HG02870 (cell line): Measurements from ENCODE around the gene DGCR2.
"Not testable (repeated sequence)": the region's sequence is repeated elsewhere in the genome, so short reads cannot be mapped to it uniquely, and the experiment has no call there.

Experiments
- ATAC-seq: cut with Tn5 transposase; IDR thresholded peaks from one replicate; pipeline ENCODE4 v1.9.1; 2021; ENCODE audit warnings: mild to moderate bottlenecking, moderate library complexity; ENCODE audit not compliant: unreplicated experiment

Gene DGCR2

DNA sequence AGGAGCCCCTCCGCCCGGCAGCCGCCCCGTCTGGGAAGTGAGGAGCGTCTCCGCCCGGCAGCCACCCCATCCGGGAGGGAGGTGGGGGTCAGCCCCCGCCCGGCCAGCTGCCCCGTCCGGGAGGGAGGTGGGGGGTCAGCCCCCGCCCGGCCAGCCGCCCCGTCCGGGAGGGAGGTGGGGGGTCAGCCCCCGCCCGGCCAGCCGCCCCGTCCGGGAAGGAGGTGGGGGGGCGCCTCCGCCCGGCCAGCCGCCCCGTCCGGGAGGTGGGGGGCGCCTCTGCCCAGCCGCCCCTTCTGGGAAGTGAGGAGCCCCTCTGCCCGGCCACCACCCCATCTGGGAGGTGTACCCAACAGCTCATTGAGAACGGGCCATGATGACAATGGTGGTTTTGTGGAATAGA lies 37.6 kb downstream of the DGCR2 start:
- ATAC-seq = not testable (repeated sequence)

DNA sequence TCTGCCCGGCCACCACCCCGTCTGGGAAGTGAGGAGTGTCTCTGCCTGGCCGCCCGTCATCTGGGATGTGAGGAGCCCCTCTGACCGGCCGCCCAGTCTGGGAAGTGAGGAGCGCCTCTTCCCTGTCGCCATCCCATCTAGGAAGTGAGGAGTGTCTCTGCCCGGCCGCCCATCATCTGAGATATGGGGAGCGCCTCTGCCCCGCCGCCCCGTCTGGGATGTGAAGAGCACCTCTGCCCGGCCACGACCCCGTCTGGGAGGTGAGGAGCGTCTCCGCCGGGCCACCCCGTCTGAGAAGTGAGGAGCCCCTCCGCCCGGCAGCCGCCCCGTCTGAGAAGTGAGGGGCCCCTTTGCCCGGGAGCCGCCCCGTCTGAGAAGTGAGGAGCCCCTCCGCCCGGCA lies 38.1 kb downstream of the DGCR2 start:
- not testable (repeated sequence) for ATAC-seq

DNA sequence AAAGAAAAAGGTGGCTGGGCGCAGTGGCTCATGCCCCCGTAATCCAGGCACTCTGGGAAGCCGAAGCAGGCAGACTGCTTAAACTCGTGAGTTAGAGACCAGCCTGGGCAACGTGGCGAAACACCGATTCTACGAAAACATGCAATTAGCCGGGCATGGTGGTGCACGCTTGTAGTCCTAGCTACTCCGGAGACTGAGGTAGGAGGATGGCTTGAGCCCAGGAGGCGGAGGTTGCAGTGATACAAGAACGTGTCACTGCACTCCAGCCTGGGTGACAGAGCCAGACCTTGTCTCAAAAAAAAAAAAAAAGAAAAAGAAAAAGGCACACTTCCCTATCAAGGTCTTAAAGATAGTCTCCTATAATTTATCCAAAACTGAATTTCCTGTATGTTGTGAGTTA lies 39.4 kb downstream of the DGCR2 start:
- no peak for ATAC-seq

DNA sequence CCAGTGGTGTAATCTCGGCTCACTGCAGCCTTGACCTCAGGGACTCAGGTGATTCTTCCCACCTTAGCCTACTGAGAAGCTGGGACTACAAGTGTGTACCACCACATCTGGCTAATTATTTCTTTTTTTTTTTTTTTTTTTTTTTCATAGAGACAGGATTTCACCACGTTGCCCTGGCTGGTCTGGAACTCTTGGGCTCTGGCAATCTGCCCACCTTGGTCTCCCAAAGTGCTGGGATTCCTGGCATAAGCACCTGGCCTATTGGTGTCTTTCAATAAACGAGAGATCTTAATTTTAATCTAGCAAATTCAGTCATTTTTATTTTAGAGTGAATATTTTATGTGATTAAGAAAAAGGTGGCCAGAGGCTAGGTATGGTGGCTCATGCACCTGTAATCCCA lies 40.1 kb downstream of the DGCR2 start:
- no peak for ATAC-seq

DNA sequence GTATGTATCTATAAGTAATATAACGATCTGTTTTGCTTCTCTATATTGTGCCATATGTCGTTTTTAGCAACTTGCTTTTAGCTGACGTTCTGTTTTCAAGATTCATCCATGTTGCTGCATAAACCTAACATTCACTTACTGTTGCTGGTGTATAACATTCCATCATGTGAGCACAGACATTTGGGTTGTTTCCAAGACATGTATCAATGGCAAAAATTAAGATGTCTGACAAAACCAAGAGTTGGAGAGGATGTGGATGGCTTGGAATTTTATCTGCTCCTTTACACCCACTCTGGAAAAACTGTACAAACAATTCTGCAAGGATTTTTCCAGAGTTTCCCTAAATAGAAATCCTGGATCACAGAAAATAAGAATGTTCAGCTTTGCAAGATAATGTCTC lies 40.9 kb downstream of the DGCR2 start:
- no peak for ATAC-seq

DNA sequence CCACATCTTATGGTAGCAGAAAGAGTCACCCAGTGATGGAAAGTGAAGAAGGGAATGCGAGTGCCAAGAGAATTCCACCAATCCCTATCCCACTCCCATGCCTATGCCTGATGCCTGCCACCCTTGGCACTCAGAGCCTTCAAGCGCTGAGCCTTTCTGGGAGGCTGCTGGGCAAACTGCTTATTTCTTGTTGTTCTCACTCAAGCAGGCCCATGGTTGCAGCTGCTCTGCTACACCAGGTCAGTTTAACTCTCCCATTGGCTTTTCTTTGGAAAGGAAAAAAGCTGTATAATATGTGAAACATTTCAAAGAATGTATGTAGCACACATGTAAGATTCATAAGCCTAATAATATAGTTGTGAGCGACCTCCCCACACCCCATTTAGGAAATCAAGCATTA lies 41.4 kb downstream of the DGCR2 start:
- no peak for ATAC-seq

DNA sequence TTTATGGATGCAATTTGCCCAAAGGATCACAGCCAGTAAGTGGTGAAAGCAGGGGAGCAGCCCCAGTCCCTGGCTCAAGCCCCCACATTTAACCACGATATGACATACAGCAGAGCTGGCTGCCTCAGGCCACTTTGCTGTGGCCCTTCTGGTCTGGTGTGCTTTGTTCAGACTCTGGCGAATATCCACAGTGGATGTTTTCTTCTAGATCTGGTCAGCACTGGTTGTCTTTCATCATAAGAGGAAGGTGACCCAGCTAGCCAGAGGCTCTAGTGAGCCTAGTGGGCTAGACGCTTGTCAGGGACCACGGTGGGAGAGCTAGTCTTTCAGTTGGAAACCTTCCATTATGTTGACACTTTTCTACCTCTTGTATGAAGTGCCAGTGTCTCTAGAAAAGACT lies 42.5 kb downstream of the DGCR2 start:
- no peak for ATAC-seq

DNA sequence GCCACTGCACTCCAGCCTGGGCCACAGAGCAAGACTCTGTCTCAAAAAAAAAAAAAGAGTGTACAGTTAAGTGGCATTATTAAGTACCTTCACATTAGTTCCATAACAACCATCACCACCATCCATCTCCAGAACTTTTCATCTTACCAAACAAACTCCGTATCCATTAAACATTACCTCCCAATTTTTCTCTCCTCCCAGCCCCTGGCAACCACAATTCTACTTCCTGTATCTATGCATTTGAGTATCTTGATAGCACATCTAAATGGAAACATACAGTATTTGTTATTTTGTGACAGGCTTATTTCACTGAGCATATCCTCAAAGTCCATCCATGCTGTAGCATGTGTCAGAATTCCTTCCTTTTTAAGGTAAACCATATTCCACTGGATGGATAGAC lies 46.8 kb downstream of the DGCR2 start:
- ATAC-seq = no peak

DNA sequence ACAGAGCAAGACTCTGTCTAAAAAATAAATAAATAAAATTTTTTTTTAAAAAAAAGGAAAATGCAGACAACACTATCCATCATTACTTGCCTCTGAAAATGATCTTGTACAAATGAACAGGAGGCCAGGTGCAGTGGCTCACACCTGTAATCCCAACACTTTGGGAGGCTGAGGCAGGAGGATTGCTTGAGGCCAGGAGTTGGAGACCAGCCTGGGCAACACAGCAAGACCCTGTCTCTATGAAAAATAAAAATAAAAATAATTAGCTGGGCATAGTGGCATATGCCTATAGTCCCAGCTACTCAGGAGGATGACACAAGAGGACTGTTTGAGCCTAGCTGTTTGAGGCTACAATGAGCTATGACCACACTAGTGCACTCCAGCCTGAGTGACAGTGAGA lies 49.4 kb downstream of the DGCR2 start:
- ATAC-seq = not testable (repeated sequence)

DNA sequence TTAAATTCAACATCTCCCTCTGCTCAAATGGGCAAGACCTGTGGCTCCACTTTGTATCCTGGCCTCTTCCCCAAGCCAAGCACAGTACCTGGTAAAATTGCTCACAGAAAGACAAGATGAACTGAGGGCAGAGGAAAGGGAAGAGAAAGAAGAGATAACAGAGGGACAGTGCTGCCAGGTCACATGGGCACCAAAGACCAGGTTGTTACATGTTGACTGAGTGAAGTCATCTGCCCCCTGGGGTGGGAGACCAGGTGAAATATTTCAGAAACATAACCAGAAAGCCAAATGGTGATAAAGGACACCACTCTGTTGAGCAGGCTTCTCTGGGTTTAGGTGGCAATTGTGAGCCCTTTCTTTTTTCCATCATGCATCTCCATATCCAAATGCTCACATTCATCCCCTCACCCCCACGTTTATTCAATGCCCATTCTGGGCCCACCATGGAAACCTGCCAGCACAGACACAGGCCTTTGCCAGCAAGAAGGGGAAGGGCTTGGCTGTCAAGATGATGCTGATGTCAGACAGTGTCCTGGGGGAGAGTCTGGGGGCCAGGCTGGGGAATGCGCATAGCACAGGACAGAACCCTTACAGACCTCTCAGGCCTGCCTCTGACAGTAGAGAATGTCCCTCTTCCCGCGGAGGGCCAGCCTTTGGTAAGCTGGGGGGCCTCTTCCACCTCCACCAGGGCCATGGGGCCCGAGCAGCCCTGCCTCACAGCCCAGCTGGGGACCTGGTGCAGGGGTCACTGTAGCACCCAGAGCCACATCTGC lies 51.6 kb downstream of the DGCR2 start:
- ATAC-seq = no peak

DNA sequence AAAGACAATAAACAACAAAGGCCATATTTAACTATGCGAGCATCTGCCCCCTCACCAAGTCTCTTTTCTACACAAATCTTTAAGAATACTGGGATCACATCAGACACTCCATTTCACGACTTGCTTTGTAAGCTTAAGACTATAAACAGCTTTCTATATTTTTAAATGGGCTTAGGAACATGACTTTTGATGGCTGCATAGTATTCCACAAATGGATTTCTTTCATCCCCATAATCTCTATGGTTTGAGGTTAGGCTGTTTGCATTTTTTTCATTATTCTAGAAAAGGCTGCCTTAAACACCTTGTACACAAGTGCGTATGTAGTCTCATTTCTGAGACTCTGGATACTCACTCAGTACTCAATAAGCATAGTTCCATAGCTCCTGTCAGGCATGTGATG lies 52.8 kb downstream of the DGCR2 start:
- ATAC-seq = no peak

DNA sequence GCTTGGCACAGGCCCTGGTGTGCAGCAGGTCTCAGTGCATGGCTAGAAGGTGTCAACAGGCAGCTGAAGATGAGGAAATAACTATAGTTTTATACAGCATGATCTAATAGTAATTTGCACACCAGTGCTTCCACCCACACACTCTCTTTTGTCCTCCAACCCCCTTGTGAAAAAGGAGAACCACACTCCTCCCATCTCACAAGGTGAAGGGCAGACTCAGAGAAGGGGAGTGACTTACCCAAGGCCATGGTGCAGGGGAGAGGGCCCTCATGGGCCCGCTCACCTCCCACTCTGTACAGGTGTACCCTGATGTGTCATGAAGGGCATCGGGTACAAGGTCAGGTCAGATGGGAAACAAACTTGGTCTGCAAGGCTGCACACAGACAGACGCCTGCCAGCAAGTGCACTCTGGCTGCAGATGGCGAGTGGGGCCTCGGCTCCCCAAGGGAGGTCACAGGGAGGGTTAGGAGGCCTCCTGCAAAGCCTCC lies 53.4 kb downstream of the DGCR2 start:
- ATAC-seq = no peak

DNA sequence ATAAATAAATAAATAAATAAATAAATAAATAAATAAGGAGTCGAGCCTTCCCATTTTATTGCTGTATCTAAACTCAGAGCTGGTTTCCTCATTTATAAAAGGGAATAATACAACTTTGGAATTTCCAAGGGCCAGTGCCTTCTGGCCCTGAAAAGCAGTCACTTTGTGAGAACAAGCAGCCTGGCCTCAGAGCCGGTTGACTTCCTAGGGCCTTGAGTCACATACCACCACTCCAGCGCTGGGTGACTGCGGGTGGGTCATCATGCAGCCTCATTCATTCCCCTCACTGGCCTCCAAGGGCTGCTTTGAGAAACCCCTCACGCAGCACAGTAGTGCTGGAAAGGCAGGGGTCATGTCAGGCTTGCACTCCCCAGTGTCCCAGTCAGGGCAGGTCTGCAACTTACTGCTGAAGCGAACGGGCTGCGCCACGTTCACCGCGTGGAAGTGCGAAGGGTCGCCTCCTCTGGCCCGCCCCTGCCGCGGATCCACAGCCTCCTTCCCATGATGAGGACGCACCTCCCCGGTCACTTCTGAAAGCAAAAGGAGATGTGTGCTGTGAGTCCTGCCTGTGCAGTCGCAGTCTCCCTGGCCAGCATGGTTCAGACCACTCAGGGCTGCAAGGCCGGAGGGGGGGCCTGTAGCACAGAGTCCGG lies 54.4 kb downstream of the DGCR2 start:
- no peak for ATAC-seq

DNA sequence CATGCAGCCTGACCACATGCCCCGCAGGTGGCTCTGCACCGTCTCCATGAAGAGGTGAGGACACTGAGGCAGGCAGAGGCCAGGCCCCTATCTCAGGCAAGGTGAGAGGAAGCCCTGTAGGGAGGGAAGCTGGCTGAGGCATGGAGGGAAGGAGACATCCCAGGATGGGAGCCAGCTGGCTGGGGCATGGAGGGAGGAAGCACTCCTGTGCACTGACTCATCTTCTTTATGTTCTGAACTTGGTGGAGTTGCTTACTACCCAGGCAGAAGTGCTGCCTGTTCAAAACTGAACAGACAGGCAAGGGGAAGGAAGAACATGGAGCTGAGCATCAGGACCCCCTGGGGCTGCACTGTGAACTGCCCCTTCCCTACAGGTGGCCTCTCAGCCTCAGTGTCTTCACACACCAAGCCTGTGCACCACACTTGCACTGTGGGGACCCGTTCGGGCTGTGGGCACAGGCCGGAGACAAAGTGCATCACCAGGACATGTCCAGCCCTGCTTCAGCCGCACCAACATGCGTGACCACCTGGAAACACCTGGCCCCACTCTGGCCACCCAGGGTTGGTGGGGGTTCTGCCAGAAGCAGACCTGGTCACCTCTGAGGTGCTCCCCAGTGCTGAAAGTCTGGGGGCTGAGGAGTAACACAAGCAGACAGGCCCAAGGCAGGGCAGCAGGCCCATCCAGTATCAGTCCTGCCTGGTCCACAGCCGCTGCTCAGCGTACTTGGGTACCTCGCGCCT lies 55.5 kb downstream of the DGCR2 start:
- ATAC-seq = no peak

DNA sequence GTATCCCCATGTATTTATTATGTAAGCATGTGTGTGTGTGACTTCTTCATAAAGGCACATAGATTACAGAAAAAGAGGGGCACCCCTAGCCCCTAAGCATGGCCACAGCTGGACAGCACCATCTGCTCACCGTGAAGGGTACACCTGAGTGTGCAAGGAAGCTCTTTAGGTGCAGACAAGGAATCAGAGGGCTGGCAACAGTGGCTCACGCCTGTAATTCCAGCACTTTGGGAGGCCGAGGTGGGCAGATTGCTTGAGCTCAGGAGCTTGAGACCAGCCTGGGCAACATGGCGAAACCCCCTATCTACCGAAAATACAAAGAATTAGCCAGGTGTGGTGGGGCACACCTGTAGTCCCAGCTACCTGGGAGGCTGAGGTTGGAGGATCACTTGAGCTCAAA lies 56.3 kb downstream of the DGCR2 start:
- no peak for ATAC-seq

DNA sequence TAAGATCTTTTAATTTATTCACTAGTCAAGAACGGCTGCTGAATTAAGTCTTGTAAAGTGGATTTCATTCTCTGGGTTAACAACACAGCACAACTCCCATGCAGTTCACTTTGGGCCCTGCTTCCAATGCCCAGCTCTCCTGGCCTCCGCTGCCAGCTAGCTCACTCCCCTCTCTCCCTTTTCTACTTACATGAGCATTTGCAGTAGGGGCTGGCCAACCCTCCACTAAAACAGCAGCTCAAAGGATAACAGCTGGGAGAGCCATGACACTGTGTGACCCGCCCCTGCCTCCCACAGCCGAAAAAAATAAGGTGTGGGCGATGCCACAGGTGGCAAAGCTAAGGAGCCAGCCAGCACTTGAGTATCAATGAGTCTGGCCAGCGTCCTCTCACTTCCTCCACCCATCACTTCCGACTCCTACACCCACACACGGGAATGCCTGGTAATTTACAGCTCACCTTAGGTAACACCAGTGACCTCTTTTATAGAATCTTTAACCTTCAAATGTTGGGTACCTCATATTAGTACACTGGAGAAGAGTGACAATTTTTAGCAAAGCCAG lies 56.8 kb downstream of the DGCR2 start:
- ATAC-seq = no peak

DNA sequence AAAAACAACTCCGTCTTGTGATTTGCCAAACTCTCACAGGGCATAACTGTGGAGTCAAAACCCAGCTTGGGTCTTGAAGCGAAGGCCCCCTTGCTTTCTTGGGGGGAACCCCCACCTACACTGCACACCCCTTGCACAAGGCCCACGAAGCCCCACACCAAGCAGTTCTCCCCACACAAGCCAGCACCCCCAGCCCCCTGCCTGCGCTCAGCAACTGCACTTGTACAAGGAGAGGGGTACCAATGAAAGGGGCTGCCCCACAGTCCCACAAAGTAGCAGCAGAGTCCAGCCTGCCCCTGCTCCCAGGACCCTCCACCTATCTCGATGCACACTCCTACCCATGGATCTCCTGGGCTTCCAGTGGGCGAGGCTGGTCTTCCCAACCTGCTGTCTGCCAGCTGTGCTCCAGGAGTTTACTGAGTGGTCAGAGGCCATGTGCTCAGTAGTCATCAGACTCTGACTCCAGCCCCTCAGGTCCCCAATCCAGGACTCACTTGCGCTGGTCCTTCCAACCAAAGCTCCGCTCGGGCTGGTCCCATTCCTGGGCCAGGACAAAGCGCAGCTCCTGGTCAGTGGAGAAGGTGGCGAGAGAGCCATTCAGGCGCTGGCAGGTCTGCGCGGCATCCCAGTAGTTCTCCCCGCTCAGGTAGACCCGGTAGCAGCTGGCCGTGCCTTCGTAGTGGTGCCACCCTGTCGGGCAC lies 57.7 kb downstream of the DGCR2 start:
- ATAC-seq = no peak

DNA sequence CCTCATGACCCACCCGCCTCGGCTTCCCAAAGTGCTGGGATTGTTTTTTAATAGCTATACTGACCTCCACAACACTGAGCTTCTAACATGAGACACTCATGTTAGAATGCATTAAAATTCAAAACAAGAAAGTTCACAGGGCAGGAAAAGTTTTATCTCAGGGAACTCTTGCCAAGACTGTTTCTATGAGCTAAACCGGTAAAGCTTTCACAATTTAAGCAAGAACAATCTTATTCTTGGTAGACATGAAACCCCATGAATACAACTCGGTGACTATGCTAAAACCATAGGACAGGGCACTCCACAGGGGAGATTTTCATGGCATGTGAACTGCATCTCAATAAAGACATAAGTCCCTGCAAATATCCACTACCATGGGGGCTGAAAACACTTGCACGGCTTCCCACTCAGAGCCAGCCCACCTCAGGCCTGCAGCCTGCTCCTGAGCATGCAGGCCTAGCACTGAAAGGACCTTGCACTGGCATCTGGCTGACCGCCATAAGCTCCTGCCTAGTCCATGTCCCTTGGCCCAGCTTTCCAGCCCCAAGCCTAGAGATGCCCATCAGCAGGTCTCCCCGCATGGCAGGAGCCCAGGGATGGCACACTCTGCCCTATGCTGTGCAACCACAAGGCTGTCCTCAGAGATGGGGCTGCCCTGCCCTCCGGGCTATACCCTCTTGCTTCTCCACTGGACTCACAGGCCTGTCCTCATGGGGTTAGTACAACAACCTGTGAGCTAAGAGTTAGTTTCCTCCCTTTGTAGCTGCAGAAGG lies 58.4 kb downstream of the DGCR2 start:
- ATAC-seq = no peak

DNA sequence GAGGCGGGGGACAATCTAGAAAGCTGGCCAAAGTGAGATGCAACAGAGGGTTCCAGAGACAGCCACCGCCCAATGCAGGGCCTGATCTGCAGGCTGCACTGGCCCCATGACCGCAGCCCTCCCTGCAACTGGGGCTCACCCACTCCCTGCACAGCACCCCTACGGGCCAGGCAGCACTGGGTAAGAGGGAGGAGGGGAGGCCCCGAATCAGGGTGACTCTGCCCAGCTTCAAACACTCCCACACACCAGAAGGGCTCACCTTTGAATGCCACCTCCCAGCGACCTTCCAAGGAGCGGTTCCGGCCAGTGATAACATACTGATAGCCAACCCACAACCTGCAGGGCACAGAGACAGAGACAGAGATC lies 59.3 kb downstream of the DGCR2 start:
- no peak for ATAC-seq
